ENCODE measurements around the gene DENND1A.

The DENND1A gene

GRCh38 chr9:123605286-123605685, 324.6 kb downstream of the DENND1A start:
- DNase-seq: no peak

- DNase-seq: no peak
Observed at GRCh38 chr9:123604861-123605260, 325.1 kb downstream of the DENND1A start.

- DNase-seq: no peak
Observed at GRCh38 chr9:123601828-123602227, 328.1 kb downstream of the DENND1A start.

- DNase-seq: no peak
Observed at GRCh38 chr9:123599781-123600180, 330.1 kb downstream of the DENND1A start.

GRCh38 chr9:123597876-123598556, 331.9 kb downstream of the DENND1A start:
- no peak for DNase-seq

- no peak for DNase-seq
Observed at GRCh38 chr9:123597048-123597447, 332.9 kb downstream of the DENND1A start.

GRCh38 chr9:123591283-123591682, 338.6 kb downstream of the DENND1A start:
- DNase-seq: no peak

- DNase-seq: no peak
Observed at GRCh38 chr9:123590499-123590898, 339.4 kb downstream of the DENND1A start.

- no peak for DNase-seq
Observed at GRCh38 chr9:123589361-123590239, 340.3 kb downstream of the DENND1A start.

- DNase-seq: no peak
Observed at GRCh38 chr9:123586275-123586674, 343.7 kb downstream of the DENND1A start.

- no peak for DNase-seq
Observed at GRCh38 chr9:123584202-123585176, 345.4 kb downstream of the DENND1A start.

- DNase-seq: no peak
Observed at GRCh38 chr9:123583646-123584045, 346.3 kb downstream of the DENND1A start.

GRCh38 chr9:123571240-123571639, 358.7 kb downstream of the DENND1A start:
- no peak for DNase-seq

GRCh38 chr9:123568691-123569688, 360.9 kb downstream of the DENND1A start:
- no peak for DNase-seq

- no peak for DNase-seq
Observed at GRCh38 chr9:123567013-123567412, 362.9 kb downstream of the DENND1A start.

- DNase-seq: no peak
Observed at GRCh38 chr9:123564652-123565051, 365.3 kb downstream of the DENND1A start.

GRCh38 chr9:123562844-123563346, 367.0 kb downstream of the DENND1A start:
- DNase-seq: no peak

GRCh38 chr9:123561046-123561445, 368.9 kb downstream of the DENND1A start:
- DNase-seq: no peak

GRCh38 chr9:123556464-123557435, 373.2 kb downstream of the DENND1A start:
- no peak for DNase-seq

GRCh38 chr9:123555646-123556045, 374.3 kb downstream of the DENND1A start:
- DNase-seq: no peak
